GM21576 (cell line): ENCODE results near the gene SDR42E2.
"Not testable (repeated sequence)": the region's sequence is repeated elsewhere in the genome, so short reads cannot be mapped to it uniquely, and the experiment has no call there.

Source experiments
- ATAC-seq: cut with Tn5 transposase; IDR thresholded peaks from one replicate; pipeline ENCODE4 v1.9.1; 2021; ENCODE audit warnings: mild to moderate bottlenecking, moderate library complexity; ENCODE audit not compliant: unreplicated experiment

The SDR42E2 gene

GRCh38 chr16:22190776-22191531 is 28.6 kb downstream of the SDR42E2 start:
- peak; percentile 39 for ATAC-seq

- ATAC-seq: no peak
Measured at GRCh38 chr16:22191532-22192260, 29.4 kb downstream of the SDR42E2 start.

- no peak for ATAC-seq
Measured at GRCh38 chr16:22192261-22193062, 30.2 kb downstream of the SDR42E2 start.

GRCh38 chr16:22193063-22193411 is 30.7 kb downstream of the SDR42E2 start:
- no peak for ATAC-seq

- no peak for ATAC-seq
Measured at GRCh38 chr16:22194707-22195444, 32.6 kb downstream of the SDR42E2 start.

- ATAC-seq: no peak
Measured at GRCh38 chr16:22195445-22195694, 33.1 kb downstream of the SDR42E2 start.

- ATAC-seq: no peak
Measured at GRCh38 chr16:22195695-22196558, 33.6 kb downstream of the SDR42E2 start.

GRCh38 chr16:22196559-22197168 is 34.4 kb downstream of the SDR42E2 start:
- not testable (repeated sequence) for ATAC-seq

- no peak for ATAC-seq
Measured at GRCh38 chr16:22198547-22199293, 36.4 kb downstream of the SDR42E2 start.

GRCh38 chr16:22202261-22202637 is 39.9 kb downstream of the SDR42E2 start:
- ATAC-seq: no peak

- ATAC-seq: no peak
Measured at GRCh38 chr16:22203091-22203490, 40.8 kb downstream of the SDR42E2 start.

- no peak for ATAC-seq
Measured at GRCh38 chr16:22204091-22204655, 41.9 kb downstream of the SDR42E2 start.

- ATAC-seq: no peak
Measured at GRCh38 chr16:22205577-22206012, 43.3 kb downstream of the SDR42E2 start.

GRCh38 chr16:22206013-22206841 is 43.9 kb downstream of the SDR42E2 start, which contains the start of gene EEF2K:
TSS of gene EEF2K (plus strand) at chr16:22206278. CDS start at chr16:22225730, 19,452 bp downstream.
- ATAC-seq: peak; percentile 78

GRCh38 chr16:22206842-22207714 is 44.8 kb downstream of the SDR42E2 start:
- ATAC-seq: peak; percentile 38

- no peak for ATAC-seq
Measured at GRCh38 chr16:22207715-22208360, 45.5 kb downstream of the SDR42E2 start.
